ENCODE data around the gene TTC12.

DNA sequence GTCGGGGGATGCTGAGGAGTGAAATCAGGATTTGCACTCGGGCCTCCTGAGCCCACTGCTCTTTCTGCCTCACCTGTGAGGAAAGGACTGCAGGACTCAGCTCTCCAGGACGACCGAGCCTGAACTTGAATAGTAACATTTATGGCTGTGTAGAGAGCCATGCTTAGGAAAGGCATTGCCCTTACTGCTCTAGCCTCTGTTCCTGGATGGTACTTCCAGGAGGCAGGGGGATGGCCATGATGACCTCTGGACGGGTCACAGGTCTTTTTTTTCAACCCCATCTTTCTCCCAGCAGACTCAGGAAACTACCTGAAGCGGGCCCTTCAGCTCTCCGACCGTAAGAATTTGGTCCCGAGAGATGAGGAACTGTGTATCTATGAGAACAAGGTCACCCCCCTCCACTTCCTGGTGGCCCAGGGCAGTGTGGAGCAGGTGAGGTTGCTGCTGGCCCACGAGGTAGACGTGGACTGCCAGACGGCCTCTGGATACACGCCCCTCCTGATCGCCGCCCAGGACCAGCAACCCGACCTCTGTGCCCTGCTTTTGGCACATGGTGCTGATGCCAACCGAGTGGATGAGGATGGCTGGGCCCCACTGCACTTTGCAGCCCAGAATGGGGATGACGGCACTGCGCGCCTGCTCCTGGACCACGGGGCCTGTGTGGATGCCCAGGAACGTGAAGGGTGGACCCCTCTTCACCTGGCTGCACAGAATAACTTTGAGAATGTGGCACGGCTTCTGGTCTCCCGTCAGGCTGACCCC is 84.5 kb downstream of the TTC12 start:
- TF ChIP-seq POLR2AphosphoS5 (IDR thresholded peaks at IDR 0.05; ENCODE audit: borderline replicate concordance, low read depth, low read length) = no peak
- TF ChIP-seq EZH2 (IDR thresholded peaks at IDR 0.05) = no peak
